SU-DHL-6 (cell line): Measurements from ENCODE around the gene SEC14L1.

Experiments used
- H2AFZ ChIP-seq: fragments of 200-600 bp; sonication (generic); 2 replicates; pipeline ENCODE4 v1.6.1; 2014; ENCODE audit warnings: low read depth, mild to moderate bottlenecking, moderate library complexity, mixed read lengths, antibody characterized with exemption, low read length; ENCODE audit not compliant: severe bottlenecking
- H3F3A ChIP-seq: fragments of 200-600 bp; shearing (Covaris generic); 2 replicates; pipeline ENCODE4 v1.6.0; 2016; ENCODE audit warnings: antibody characterized with exemption, mild to moderate bottlenecking; ENCODE audit not compliant: insufficient read depth
- H3K27ac ChIP-seq: fragments of 200-600 bp; sonication (generic); 2 replicates; pipeline ENCODE4 v1.5.1; 2016; ENCODE audit warnings: low read depth, mild to moderate bottlenecking, low read length, moderate library complexity, mixed read lengths
- H3K27me3 ChIP-seq: fragments of 200-600 bp; sonication (generic), shearing (Covaris generic); 2 replicates; pipeline ENCODE4 v1.6.0; 2014; ENCODE audit warnings: mild to moderate bottlenecking, low read length
- H3K36me3 ChIP-seq: fragments of 200-600 bp; sonication (generic); 2 replicates; pipeline ENCODE4 v1.6.1; 2014; ENCODE audit warnings: mild to moderate bottlenecking, low read length, mixed read lengths
- H3K4me2 ChIP-seq: fragments of 300-600, 200-600 bp; shearing (Covaris generic), sonication (generic); 2 replicates; pipeline ENCODE4 v1.6.0; 2014; ENCODE audit warnings: low read length, low read depth, mild to moderate bottlenecking; ENCODE audit not compliant: poor library complexity, severe bottlenecking
- H3K4me3 ChIP-seq: fragments of 200-600 bp; sonication (generic); 2 replicates; pipeline ENCODE4 v1.5.1; 2014; ENCODE audit warnings: antibody characterized with exemption, low read length, mild to moderate bottlenecking, mixed read lengths; ENCODE audit not compliant: insufficient read depth, poor library complexity, severe bottlenecking
- H3K79me2 ChIP-seq: fragments of 200-600 bp; sonication (generic); 2 replicates; pipeline ENCODE4 v1.6.1; 2014; ENCODE audit warnings: mild to moderate bottlenecking, low read length, moderate library complexity; ENCODE audit not compliant: insufficient read depth
- H3K9ac ChIP-seq: fragments of 200-600 bp; sonication (generic); 2 replicates; pipeline ENCODE4 v1.7.0; 2014; ENCODE audit warnings: mild to moderate bottlenecking, low read length
- H3K9me2 ChIP-seq: fragments of 200-600 bp; sonication (generic); replicated peaks from 2 replicates; pipeline ENCODE4 v1.6.1; 2014; ENCODE audit warnings: low read length; ENCODE audit not compliant: insufficient read depth
- H3K9me3 ChIP-seq: fragments of 200-600 bp; sonication (generic); 2 replicates; pipeline ENCODE4 v1.6.1; 2014; ENCODE audit warnings: low read length, mixed read lengths; ENCODE audit not compliant: insufficient read depth
- H4K20me1 ChIP-seq: fragments of 200-600 bp; sonication (generic); 2 replicates; pipeline ENCODE4 v1.6.1; 2014; ENCODE audit warnings: low read depth, mild to moderate bottlenecking, antibody characterized with exemption, low read length, moderate library complexity, mixed read lengths
- EZH2phosphoT487 ChIP-seq: fragments of 200-600 bp; sonication (generic), shearing (Covaris generic); conservative IDR thresholded peaks from 2 replicates; pipeline ENCODE4 v1.6.1; 2018; ENCODE audit warnings: mild to moderate bottlenecking, antibody characterized with exemption, low read length, moderate library complexity, mixed read lengths
- TF ChIP-seq, protein P1 (sequence below): fragments of 200-600 bp; sonication (generic); IDR thresholded peaks from one replicate; pipeline ENCODE4 v1.5.1; 2017; ENCODE audit warnings: antibody characterized with exemption, mild to moderate bottlenecking, low read length, moderate library complexity; ENCODE audit not compliant: insufficient read depth, poor library complexity, severe bottlenecking

The SEC14L1 gene

DNA sequence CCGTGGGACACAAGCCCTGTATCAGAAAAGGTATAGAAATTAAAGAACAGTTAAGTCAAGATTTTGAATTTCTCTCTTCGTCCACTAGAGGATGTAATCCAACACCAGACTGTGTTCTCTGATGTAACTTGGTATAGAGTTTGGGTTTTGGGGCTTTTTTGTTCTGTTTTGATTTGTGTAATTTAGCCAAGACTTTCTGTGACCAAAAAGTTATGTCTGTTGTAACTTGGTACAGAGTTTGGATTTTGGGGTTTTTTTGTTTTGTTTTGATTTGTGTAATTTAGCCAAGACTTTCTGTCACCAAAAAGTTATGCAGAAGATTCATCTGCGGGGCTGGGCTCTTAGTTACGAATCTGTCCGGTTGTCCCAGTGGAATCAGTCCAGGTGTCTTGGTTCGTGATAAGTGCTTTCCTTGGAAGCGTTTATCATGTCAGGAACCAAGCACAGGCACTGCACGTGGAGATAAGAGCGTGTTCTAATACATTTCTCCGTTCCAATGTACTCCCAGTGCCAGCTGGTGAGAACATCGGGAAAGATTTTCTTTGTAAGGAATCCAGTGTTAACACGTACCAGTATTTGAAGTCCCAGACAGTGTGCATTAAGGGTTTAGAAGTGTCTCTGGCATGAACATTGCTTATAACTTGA is 44.1 kb upstream of the SEC14L1 start:
- TF ChIP-seq EZH2phosphoT487 = no peak
- TF ChIP-seq, protein P1, sequence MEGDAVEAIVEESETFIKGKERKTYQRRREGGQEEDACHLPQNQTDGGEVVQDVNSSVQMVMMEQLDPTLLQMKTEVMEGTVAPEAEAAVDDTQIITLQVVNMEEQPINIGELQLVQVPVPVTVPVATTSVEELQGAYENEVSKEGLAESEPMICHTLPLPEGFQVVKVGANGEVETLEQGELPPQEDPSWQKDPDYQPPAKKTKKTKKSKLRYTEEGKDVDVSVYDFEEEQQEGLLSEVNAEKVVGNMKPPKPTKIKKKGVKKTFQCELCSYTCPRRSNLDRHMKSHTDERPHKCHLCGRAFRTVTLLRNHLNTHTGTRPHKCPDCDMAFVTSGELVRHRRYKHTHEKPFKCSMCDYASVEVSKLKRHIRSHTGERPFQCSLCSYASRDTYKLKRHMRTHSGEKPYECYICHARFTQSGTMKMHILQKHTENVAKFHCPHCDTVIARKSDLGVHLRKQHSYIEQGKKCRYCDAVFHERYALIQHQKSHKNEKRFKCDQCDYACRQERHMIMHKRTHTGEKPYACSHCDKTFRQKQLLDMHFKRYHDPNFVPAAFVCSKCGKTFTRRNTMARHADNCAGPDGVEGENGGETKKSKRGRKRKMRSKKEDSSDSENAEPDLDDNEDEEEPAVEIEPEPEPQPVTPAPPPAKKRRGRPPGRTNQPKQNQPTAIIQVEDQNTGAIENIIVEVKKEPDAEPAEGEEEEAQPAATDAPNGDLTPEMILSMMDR = no peak
- Histone ChIP-seq H3K9me2 (no peaks in the 10 kb centered on the region), H3K9me3 (no peaks in the 10 kb centered on the region), H3K36me3 (0 out of 2 replicates have a peak, but pooled peaks cover 8% of the 10 kb centered on the region), H3K27me3 (no peaks in the 10 kb centered on the region), H3K4me3 (no peak overlapping the region), H3K9ac (no peak overlapping the region), H4K20me1 (no peaks in the 10 kb centered on the region), H3F3A (0 out of 2 replicates have a peak, but pooled peaks cover 5% of the 10 kb centered on the region), H3K79me2 (peaks cover 6% of the 10 kb centered on the region; the same call in 1 of the 2 replicates), H2AFZ (no peak overlapping the region), H3K4me2 (no peak overlapping the region), H3K27ac (no peak overlapping the region)

GRCh38 chr17:77097631-77098180 is 43.1 kb upstream of the SEC14L1 start:
- no peak overlapping the region for H3K4me2 ChIP-seq
- H2AFZ ChIP-seq = no peak overlapping the region
- H4K20me1 ChIP-seq = no peaks in the 10 kb centered on the region
- no peak overlapping the region for H3K27ac ChIP-seq
- 0 out of 2 replicates have a peak, but pooled peaks cover 8% of the 10 kb centered on the region for H3K36me3 ChIP-seq
- H3F3A ChIP-seq = 0 out of 2 replicates have a peak, but pooled peaks cover 5% of the 10 kb centered on the region
- no peaks in the 10 kb centered on the region for H3K27me3 ChIP-seq
- H3K9me2 ChIP-seq = no peaks in the 10 kb centered on the region
- H3K4me3 ChIP-seq = no peak overlapping the region
- no peak overlapping the region for H3K9ac ChIP-seq
- no peak for TF ChIP-seq EZH2phosphoT487
- TF ChIP-seq, protein P1 = no peak
- no peaks in the 10 kb centered on the region for H3K9me3 ChIP-seq
- no peaks in the 10 kb centered on the region for H3K79me2 ChIP-seq

- Histone ChIP-seq H4K20me1 (no peaks in the 10 kb centered on the region), H3K9me3 (no peaks in the 10 kb centered on the region), H3K79me2 (no peaks in the 10 kb centered on the region), H3K27me3 (no peaks in the 10 kb centered on the region), H3F3A (0 out of 2 replicates have a peak, but pooled peaks cover 5% of the 10 kb centered on the region), H3K4me3 (no peak overlapping the region), H3K36me3 (0 out of 2 replicates have a peak, but pooled peaks cover 3% of the 10 kb centered on the region), H3K9me2 (no peaks in the 10 kb centered on the region), H3K9ac (no peak overlapping the region), H3K4me2 (no peak overlapping the region), H2AFZ (no peak overlapping the region), H3K27ac (no peak overlapping the region)
- TF ChIP-seq EZH2phosphoT487 = no peak
- TF ChIP-seq, protein P1 = no peak
These were observed 41.8 kb upstream of the SEC14L1 start for GRCh38 chr17:77098884-77099545.
